DMS153 treated with DMSO at 0.1 percent for 48 hours (cell line): ENCODE measurements around the gene VWA8.
"Not testable (repeated sequence)": the region's sequence is repeated elsewhere in the genome, so short reads cannot be mapped to it uniquely, and the experiment has no call there.

ENCODE experiments used
- DNase-seq: peaks from one replicate; lab custom pipeline; 2025; ENCODE audit not compliant: unreplicated experiment; lab: John Stamatoyannopoulos, UW

Gene VWA8

DNA sequence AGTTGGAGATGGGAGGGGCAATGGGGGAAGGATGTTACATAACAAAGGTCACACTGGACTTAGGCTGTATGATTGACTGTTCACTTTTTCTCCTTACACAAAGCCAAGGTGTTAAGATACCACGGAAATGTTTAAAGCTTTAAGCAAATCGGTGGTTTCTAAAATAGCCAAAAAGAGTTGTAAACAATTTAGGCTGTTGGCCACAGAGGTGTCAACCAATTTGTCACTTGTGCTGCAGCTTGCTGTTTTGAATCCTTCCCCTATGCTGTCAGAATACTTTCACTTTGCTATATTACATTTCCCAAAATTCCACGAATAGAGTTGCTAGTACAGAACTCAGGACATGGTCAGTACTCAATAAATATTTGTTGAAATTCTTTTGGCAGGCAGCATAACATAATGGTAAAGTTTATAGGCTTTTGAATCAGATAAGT lies 149.3 kb downstream of the VWA8 start:
- DNase-seq: no peak

DNA sequence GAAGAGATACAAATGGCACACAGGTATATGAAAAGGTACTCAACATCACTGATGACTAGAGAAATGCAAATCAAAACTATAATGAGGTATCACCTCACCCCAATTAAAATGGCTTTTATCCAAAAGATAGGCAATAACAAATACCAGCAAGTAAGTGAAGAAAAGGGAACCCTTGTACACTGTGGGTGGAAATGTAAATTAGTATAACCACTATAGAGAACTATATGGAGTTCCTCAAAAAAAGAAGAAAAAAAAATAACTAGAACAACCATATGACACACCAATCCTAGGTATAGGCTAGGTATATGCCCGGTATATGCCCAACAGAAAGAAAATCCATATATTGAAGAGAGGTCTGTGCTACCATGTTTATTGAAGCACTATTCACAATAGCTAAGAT lies 150.9 kb downstream of the VWA8 start:
- no peak for DNase-seq

DNA sequence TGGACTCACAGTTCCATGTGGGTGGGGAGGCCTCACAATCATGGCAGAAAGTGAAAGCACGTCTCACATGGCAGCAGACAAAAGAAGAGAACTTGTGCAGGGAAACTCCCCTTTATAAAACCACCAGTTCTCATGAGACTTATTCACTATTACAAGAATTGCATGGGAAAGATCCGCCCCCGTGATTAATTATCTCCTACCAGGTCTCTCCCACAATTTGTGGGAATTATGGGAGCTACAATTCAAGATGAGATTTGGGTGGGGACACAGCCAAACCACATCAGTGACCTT lies 157.5 kb downstream of the VWA8 start:
- not testable (repeated sequence) for DNase-seq

DNA sequence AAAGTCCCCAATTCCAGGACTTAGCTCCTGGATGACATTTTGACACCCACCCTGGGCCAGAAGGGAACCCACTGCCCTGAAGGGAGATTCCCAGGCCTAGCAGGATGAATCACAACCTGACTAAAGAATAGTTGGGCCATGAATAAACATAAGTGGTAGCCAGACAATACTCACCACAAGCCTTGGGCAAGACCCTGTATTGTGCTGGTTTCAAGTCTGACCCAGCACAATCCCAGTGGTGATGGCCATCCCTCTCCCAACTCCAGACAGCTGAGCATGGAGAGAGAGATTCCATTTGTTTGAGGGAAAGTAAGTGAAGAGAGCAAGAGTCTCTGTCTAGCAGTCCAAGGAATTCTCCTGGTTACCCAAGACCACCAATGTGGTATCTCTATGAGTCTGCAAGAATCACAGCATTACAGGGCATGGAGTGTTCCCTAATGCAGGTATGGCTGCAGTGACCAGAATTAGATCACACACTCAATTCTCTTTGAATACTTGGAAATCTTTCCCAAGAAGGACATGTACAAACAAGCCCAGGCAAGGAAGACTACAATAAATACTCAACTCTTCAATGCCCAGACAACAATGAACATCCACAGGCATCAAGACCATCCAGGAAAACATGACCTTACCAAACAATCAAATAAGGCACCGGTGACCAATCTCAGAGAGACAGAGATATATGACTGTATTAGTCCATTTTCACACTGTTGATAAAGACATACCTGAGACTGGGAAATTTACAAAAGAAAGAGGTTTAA lies 158.0 kb downstream of the VWA8 start:
- no peak for DNase-seq

DNA sequence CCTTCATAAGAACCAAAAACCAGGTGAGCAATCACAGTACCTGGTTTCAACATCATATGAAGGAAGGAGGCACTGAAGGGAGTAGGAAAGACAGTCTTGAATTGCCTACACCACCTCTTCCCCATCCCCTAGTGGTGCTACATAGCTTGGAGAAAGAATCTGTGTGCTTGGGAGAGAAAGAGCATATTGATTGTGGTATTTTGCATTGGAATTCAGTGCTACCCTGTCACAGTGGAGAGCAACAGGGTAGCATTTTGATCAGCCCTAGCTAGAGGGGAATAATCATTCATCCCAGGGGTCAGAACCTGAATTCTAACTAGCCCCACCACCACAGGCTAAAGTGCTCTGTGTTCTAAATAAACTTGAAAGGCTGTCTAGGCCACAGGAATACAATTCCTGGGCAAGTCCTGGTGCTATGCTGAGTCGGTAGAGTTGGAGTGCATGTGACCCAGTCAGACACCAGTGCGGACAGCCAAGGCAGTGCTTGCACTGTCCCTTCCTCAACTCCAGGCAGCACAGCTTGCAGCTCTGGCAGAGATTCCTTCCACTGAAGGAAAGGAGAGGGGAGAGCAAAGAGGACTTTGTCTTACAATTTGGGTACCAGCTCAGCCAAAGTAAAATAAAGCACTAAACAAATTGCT lies 158.7 kb downstream of the VWA8 start:
- DNase-seq: no peak

DNA sequence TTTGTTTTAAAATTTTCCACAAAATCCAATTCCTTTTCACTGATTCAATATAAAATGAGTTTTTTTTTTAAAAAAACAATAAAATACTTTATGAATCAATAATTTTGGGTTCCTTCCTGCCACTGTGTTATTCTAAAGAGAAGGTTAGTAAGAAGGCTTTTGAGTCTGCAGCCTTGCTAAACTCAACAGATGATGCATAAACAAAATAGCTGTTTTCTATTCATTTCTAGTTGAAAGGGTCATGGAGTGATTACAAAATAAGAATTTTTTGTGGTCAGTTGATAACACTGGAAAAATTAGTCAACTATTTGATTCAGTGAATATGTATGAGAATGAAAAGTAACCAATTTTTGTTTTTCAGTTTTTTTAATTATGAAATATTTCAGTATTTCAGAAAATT lies 169.9 kb downstream of the VWA8 start:
- DNase-seq: no peak

DNA sequence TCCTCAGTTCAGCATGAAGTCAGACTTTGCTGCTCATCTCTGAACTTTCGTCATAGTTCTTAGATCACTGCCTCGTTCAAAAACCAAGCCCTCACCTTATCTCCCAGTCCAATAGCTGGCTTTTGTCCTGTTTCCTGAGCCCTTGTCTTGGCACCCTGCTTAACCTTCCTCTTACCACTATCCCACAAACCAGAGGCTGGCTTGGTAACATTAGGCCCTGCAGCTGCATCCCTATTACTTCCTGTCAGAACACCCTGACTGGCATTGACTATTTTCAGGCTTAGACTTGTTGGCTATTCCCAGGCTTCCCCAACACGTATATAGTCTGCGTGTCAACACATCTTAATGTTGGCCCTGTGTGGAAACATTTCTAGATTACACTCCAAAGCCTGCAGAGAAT lies 172.4 kb downstream of the VWA8 start:
- no peak for DNase-seq

DNA sequence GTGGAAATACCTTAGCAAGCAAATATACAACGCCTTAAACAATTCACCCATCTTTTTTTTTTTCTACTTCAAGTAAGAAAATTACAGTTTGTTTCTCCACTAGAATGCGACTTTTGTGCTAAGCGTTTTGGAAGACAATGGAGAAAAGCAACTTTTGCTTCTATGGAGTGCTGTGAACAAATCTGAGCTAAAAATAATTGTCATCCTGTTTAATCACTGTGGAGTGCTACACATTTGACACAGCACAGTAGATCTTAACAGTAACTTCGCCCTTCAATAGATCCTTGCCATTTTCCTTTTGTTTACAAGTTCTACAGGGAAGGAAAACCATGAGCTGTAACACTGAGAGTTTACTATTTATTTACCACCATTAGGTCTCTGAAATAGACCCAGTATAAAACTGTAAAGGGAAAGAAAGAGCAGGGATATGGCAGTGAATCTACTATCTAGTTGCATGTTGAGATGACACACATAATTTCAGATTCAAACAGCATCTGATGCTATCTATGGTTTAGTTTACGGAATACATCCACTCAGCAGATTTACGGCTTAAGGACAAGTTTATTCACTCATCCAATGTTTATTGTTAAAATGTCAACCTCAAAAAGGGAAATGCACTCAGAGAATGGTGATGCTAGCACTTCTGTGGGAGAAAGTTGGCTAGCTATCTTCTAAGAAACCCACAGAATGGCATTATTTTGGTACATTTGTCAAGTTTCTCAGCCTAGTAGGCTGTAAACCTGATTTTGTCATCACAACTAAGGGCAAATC lies 175.3 kb downstream of the VWA8 start:
- DNase-seq: no peak

DNA sequence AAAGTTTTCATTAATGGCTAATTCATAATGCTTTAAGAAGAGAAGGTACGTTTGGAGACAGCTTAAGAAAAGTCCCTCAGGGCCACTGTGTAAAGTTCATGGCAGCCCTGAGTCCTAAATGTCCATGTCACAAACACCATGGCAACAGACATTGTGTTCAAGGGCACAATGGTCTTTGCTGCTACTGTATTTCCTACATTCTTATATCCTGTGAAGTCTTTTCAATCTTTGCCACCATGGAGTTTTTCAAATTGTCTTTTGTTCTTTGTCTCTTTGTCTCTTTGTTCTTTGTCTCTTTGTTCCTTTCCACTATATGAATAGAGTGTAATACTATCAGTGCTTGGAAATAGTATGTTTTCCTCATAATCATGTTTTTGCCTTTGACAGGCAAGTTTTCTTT lies 178.8 kb downstream of the VWA8 start:
- DNase-seq: no peak

DNA sequence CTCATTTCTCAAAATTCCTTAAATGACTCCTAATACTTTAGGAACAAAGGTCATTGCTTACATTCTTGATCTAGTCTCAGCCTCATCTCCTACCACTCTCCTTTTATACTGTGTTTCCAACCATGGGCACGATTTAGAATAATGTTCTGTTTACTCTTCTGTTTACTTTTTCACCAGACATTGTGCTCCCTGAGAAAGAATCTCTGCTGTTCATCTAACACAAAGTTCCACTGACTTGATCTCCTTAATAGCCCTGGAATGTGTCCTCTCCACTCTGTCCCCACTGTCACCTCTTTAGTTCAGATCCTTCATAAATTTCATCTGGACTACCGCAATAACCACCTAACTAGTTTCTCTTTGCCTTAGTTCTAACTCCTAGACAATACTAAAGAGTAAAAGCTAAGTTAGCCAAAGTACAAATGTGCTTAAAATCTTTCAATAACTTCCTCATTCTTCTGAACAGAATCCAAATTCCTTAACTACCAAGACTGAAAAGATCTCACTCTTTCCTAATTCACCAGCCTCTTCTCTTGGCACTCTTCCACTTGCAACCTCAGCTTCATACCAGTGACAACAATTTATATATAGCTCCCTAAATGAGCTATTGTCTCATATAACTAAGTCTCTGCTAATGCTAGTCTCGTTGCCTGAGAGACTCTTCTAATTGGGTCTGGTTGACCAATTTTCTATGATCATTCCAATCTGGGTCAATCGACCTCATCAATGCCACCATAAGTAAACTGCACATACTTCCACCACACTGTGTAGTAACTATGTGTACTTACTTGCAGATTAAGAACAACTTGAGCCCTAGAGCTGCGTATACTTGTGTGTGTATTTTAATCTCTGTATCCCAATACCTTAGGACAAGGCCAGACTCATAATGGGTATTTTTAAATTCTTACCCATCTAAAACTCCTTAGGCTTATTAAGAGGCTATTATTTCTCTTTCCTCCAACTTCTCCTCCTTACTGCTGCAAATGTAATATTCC lies 179.9 kb downstream of the VWA8 start:
- no peak for DNase-seq

DNA sequence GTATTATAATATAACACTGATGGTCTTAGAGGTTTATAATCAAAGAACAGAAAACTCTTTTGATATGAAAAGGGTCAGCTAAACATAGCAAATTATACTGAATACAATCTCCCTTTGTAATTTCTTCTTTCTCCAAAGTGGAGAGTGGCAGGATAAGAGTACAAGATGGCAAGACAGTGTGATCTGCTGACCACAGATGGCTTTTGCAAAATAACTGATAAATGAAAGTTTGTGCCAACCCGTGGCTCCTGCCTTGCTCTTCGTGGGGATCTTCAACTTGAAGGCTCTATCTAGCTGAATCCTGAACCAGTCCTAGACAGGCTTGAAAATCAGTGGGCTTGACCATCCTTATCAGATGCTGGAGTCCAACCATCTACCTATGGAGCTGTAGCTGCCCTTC lies 185.7 kb downstream of the VWA8 start:
- no peak for DNase-seq

DNA sequence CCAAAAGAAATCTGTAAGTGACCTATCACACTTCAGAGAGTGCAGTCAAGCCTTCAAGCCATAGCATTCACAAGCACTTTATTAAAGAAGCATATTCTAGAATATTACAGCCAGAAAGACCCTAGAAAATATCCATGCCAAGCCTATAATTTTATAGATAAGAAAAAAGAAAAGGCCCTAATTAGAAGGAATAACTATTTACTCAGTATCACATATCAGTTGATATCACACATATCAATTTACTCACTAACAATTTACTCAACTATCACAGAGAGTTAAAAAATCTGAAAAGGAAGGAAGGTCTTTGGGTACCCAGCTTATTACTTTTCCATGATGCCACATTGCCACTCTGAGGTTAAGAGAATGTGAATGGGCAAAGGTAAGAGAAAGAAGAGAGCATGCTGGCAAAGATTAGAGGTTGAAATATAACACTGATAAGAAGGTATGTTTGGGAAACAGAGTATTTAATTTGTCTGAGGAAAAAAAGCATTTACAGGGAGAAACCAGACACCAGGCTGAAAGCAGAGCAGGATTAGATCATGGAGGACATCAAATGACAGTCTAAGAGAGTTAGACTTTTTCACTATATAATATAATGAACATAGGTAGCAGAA lies 186.2 kb downstream of the VWA8 start:
- no peak for DNase-seq

DNA sequence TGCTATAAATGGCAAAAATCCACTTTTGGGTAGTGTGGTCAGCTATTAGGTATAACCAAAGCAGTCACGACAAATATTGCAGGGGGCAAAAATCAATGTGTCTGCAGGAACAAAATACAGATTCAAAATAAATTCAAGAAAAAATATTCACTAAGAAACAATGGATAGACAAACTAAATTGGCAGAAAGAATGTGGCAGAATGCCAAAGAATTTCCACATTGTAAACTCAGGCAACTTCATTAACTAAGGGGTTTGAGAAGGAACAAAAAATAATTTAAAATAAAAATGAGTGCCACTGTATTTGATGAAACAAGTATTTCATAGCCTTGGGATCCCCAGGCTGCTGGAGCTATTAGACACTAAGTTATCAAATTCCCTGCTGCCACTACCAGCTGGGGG lies 193.1 kb downstream of the VWA8 start:
- DNase-seq: no peak

DNA sequence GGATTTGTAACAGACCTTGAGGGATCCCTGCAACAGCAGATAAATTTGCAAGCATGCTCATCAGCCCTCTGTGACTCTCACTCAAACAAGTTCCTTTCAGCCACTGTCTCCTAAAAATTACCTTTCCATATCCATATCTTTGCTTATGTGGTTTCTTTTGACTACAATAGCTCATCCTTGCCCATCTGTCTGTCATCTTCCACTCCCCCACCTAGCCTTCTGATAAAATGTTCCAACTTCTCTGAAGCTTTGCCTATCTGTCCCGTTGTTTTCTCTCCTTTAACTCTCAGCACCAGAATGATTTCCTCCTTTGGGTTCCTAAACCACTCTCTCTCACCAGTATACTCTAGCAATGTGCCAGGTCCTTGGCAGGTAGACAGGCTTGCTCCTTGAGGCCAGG lies 194.5 kb downstream of the VWA8 start:
- no peak for DNase-seq

DNA sequence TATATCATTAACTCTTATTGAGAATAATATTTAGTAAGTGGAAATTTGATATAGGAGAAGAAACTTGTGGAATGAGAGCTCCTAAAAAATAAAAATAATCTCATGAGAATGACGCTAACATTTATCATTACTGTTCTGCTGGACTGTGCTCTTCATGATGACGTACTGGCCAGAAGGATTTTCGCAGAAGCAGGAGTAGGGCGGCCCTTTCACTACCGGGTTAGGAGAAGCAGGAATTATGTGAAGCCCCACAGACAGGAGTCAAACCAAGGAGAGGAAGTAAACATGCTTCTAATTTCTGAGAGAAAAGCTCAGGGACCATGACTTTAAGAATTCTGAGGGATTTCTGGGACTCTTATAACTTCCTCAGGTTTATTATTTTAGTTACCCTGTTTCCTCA lies 195.1 kb downstream of the VWA8 start:
- no peak for DNase-seq

DNA sequence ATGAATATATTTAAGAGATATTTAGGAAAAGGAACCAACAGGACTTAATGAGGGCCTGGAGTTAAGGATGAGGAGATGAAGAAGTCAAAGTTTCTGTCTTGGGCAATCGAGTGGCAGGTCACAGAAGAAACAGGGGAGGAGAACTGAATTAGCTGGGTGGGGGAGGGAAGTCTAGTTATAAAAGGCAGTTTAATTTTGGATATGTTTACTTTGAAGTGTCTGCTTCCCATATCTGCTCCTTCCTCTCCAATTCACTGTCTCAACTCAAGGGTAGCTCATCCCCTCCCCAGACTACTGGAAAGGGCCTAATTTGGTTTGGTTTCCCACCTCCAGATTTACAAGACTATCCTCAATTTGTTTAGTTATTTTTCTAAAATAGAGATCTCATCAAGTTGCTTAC lies 195.9 kb downstream of the VWA8 start:
- DNase-seq: no peak

DNA sequence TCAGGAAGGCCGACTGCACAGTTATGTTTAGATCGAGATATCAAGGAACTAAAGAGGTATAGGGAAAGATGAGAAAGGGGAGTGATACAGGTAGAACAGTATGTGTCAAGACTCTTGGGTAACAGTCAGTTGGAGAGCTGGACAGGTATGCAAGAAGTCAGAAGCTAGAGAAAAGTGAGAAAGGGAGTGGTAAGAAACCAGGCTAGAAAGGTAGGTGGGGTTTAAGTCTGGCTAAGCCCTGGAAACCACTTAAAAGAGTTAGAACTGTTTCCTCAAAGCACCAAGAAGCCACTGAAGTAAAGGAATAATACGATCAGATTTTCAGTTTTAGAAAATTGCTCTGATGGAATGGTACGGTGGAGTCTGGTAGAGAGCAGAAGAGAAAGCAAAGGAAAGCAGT lies 196.4 kb downstream of the VWA8 start:
- no peak for DNase-seq

DNA sequence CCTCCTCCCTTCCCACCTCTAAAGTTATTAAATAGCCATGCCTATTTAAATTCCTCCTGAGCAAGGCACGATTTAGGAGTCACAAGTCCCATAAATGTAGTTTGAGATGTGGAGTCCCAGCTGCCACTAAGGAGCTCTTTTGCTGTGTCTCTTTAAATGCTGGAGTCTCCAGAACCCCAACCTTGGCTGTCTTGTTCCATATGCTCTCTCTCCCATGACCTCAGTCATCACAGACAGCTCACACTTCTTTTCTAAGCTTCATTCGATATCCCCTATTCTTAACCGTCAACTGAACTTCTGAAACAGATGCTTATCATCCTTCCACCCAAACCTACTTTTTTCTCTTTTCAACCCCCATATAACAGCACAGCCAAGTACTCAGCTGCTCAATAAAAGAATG lies 197.1 kb downstream of the VWA8 start:
- DNase-seq: no peak

DNA sequence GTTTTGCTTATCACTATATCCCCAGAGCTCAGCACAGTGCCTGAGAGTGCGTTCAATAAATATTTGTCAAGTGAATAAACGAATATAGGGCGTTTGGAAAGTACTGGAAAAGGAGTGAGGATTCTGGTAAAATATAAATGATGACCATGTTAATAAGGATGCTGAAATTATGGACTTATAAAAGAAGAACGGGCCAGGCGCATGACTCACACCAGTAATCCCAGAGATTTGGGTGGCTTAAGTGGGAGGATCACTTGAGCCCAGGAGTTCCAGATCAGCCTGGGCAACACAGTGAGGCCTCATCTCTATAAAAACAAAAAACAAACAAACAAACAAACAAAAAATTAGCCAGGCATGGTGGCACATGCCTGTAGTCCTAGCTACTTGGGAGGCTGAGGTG lies 198.1 kb downstream of the VWA8 start:
- no peak for DNase-seq

DNA sequence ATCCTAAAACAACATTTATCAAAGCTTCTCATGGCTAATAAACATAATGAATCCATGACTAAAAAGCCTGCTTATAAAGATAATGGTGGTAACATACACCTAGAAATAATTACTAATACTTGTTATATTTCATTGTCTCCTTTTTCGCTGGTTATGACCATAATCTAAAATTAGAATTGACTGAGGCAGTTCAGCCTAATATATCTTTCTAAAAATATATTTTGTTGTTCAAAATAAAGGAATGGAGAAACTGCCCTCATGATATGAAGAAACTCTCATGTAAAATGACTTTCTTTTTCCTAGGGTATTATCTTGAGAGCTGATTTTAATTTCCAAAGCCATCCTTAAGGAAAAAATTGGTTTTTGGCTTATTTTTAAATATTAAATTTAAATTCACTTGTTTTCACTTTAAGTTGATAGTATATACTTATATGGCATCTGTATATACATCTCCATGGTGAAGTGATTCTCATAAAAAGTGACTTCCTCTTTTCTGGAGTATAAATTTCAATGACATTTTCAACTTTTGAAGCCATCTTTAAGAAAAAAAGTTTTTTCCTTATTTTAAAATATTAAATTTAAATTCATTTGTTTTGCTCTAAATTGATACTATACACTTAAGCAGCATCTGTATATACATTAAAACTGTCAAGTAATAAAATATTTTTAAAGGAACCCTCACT lies 204.6 kb downstream of the VWA8 start:
- no peak for DNase-seq
